ENCODE measurements around the gene SDF2L1.
A peak's percentile ranks its signal among the peaks of the same experiment; 100 is the strongest.
"Not testable (repeated sequence)": the region's sequence is repeated elsewhere in the genome, so short reads cannot be mapped to it uniquely, and the experiment has no call there.

SDF2L1 gene

GRCh38 chr22:21665047-21665851 lies 23.1 kb downstream of the SDF2L1 start:
- DNase-seq, result no peak

GRCh38 chr22:21666786-21667185 lies 24.7 kb downstream of the SDF2L1 start:
- DNase-seq, result no peak

GRCh38 chr22:21669026-21669425 lies 26.9 kb downstream of the SDF2L1 start:
- DNase-seq, result no peak

- DNase-seq, result no peak
Measured at GRCh38 chr22:21672107-21672629, 30.1 kb downstream of the SDF2L1 start.

GRCh38 chr22:21673534-21674321 lies 31.6 kb downstream of the SDF2L1 start:
- no peak for DNase-seq

- no peak for DNase-seq
Measured at GRCh38 chr22:21674638-21675245, 32.6 kb downstream of the SDF2L1 start.

GRCh38 chr22:21677606-21678443 lies 35.7 kb downstream of the SDF2L1 start:
- DNase-seq, result peak; percentile 32

- DNase-seq, result not testable (repeated sequence)
Measured at GRCh38 chr22:21678842-21679241, 36.7 kb downstream of the SDF2L1 start.

- DNase-seq, result no peak
Measured at GRCh38 chr22:21679383-21679782, 37.3 kb downstream of the SDF2L1 start.

- DNase-seq, result no peak
Measured at GRCh38 chr22:21680830-21681565, 38.9 kb downstream of the SDF2L1 start.

- no peak for DNase-seq
Measured at GRCh38 chr22:21681566-21682370, 39.7 kb downstream of the SDF2L1 start.

GRCh38 chr22:21682385-21683175 lies 40.5 kb downstream of the SDF2L1 start:
- DNase-seq, result no peak

GRCh38 chr22:21683401-21683811 lies 41.3 kb downstream of the SDF2L1 start:
- DNase-seq, result no peak

- no peak for DNase-seq
Measured at GRCh38 chr22:21684492-21685163, 42.5 kb downstream of the SDF2L1 start.

- no peak for DNase-seq
Measured at GRCh38 chr22:21685164-21685513, 43.0 kb downstream of the SDF2L1 start.

- no peak for DNase-seq
Measured at GRCh38 chr22:21686193-21686608, 44.1 kb downstream of the SDF2L1 start.

- DNase-seq, result no peak
Measured at GRCh38 chr22:21686634-21687393, 44.7 kb downstream of the SDF2L1 start.

GRCh38 chr22:21687685-21688259 lies 45.7 kb downstream of the SDF2L1 start:
- DNase-seq, result no peak
